ENCODE measurements around the gene PCDH9. TPM values are rescaled to one million over a fixed set of nuclear protein-coding genes. Genes with fewer than 3 reads are reported as not detected.

Gene PCDH9
- total and polyA plus RNA-seq, 2 of the 13 experiments (the other 11 are each of a cell fraction or from before 2014, with no cell fraction given): 0.09 TPM; not detected in 1

DNA sequence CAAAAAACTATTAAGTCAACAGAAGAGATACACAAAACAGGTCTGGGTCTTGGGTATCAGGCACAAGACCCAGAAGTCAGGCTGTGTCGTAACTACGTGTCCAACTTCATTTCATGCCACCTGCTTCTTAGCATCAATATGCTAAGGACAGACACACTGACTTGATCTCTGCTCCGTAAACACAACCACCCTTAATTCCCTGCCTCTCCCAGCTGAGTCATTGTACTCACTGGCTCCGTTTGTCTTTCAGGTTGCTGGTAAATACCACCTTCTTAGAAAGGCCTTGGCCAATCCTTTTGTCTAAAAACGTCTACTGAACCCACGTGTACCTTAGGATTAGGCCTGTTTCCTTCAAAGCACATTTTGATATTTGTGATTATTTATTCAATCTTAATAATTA is 726.2 kb downstream of the PCDH9 start (continued):
- no peak for TF ChIP-seq NFYB (CRISPR knock-in tag; IDR thresholded peaks at IDR 0.05)
- TF ChIP-seq ARID4A (CRISPR knock-in tag; IDR thresholded peaks at IDR 0.05; ENCODE audit: borderline replicate concordance): no peak
- no peak for TF ChIP-seq SP140L (CRISPR knock-in tag; IDR thresholded peaks at IDR 0.05; ENCODE audit: borderline replicate concordance)
- no peak for TF ChIP-seq ZSCAN29 (CRISPR knock-in tag; conservative IDR thresholded peaks at IDR 0.05)
- TF ChIP-seq KLF13 (CRISPR knock-in tag; IDR thresholded peaks at IDR 0.05): no peak
- TF ChIP-seq, protein P1, sequence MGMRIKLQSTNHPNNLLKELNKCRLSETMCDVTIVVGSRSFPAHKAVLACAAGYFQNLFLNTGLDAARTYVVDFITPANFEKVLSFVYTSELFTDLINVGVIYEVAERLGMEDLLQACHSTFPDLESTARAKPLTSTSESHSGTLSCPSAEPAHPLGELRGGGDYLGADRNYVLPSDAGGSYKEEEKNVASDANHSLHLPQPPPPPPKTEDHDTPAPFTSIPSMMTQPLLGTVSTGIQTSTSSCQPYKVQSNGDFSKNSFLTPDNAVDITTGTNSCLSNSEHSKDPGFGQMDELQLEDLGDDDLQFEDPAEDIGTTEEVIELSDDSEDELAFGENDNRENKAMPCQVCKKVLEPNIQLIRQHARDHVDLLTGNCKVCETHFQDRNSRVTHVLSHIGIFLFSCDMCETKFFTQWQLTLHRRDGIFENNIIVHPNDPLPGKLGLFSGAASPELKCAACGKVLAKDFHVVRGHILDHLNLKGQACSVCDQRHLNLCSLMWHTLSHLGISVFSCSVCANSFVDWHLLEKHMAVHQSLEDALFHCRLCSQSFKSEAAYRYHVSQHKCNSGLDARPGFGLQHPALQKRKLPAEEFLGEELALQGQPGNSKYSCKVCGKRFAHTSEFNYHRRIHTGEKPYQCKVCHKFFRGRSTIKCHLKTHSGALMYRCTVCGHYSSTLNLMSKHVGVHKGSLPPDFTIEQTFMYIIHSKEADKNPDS (CRISPR knock-in tag; IDR thresholded peaks at IDR 0.05): no peak
- no peak for TF ChIP-seq TRIM24 (CRISPR knock-in tag; IDR thresholded peaks at IDR 0.05)
- TF ChIP-seq SATB2 (CRISPR knock-in tag; IDR thresholded peaks at IDR 0.05): no peak

- in situ Hi-C loops (cut with HindIII; ENCODE audit: extremely low pct_ligation_motif_present, low pct_unique_long_range_greater_than_20kb): no loop called here
- Histone ChIP-seq H3K27ac (ENCODE audit: extremely low read length, insufficient read depth, low read length) (no peak overlapping the region), H3K27me3 (ENCODE audit: control insufficient read depth in 1 of 2, insufficient read depth in 2 of 2, low read length in 2 of 2) (no peaks in the 10 kb centered on the region), H3K9ac (ENCODE audit: insufficient read depth, low read depth, low read length) (no peak overlapping the region), H4K20me1 (ENCODE audit: insufficient read depth, low read length) (no peaks in the 10 kb centered on the region), H3K4me3 (replicated peaks in 1 of 3; ENCODE audit: insufficient read depth in 1 of 3, low read depth in 2 of 3, low read length in 3 of 3) (no peak overlapping the region), H2AFZ (ENCODE audit: low read length) (no peak overlapping the region), H3K4me2 (ENCODE audit: low read depth, low read length) (no peak overlapping the region), H3K36me3 (replicated peaks in 1 of 2; ENCODE audit: control insufficient read depth in 1 of 2, insufficient read depth in 2 of 2, low read length in 2 of 2) (no peaks in the 10 kb centered on the region), H3K9me3 (ENCODE audit: low read length) (no peaks in the 10 kb centered on the region), H3K4me1 (ENCODE audit: insufficient read depth, low read length) (no peaks in the 10 kb centered on the region), H3K79me2 (ENCODE audit: insufficient read depth, low read length) (no peaks in the 10 kb centered on the region)
- ChIA-PET POLR2A (no interaction called here), CTCF (ENCODE audit: low intra/inter-chr PET ratio, low total read pairs) (no interaction called here)
- BruUV-seq (replicated peaks): no TSS peak
- TF ChIP-seq ATF1 (CRISPR knock-in tag; IDR thresholded peaks at IDR 0.05): no peak
- 0 out of 4 replicates have a peak, but pooled peaks of 1 of the 2 experiments have one; percentile 9 for TF ChIP-seq MAFK (conservative IDR thresholded peaks at IDR 0.05 in 1 of 2, IDR thresholded peaks at IDR 0.05 in 1 of 2; ENCODE audit: low read length in 2 of 2)
- no peak for TF ChIP-seq NR2F1 (CRISPR knock-in tag; IDR thresholded peaks at IDR 0.05)
- no peak for TF ChIP-seq THAP7 (CRISPR knock-in tag; IDR thresholded peaks at IDR 0.05)
- no peak for TF ChIP-seq ZNF205 (CRISPR knock-in tag; IDR thresholded peaks at IDR 0.05)
- TF ChIP-seq ZBTB7B (CRISPR knock-in tag; IDR thresholded peaks at IDR 0.05): no peak
- TF ChIP-seq HMG20A (CRISPR knock-in tag; IDR thresholded peaks at IDR 0.05; ENCODE audit: borderline replicate concordance): no peak
- FAIRE-seq: no peak
- ATAC-seq: no peak
- no peak for DNase-seq (ENCODE audit: low spot score)
- intact Hi-C loops (cut with micrococcal nuclease; ENCODE audit: unreplicated experiment): no loop called here
These were observed 729.0 kb downstream of the PCDH9 start for GRCh38 chr13:66501181-66501580.
